HEK293 (cell line): Measurements from ENCODE around the gene NDUFB10.

Source experiments
- AEBP2 ChIP-seq: fragments of 450-650 bp; formaldehyde crosslinking; IDR thresholded peaks from 2 replicates; pipeline ENCODE4 v1.5.1; 2016; ENCODE audit warnings: missing biosample characterization, missing genetic modification characterization, borderline replicate concordance
- BCL11A ChIP-seq: fragments of 450-650 bp; formaldehyde crosslinking; IDR thresholded peaks from 2 replicates; pipeline ENCODE4 v1.5.1; 2016; ENCODE audit warnings: low read depth, missing biosample characterization, missing genetic modification characterization
- CTCF ChIP-seq: fragments of 450-650 bp; formaldehyde crosslinking; IDR thresholded peaks from 2 replicates; pipeline ENCODE4 v1.5.1; 2016; ENCODE audit warnings: missing biosample characterization, missing genetic modification characterization
- GLIS1 ChIP-seq: fragments of 450-650 bp; formaldehyde crosslinking; IDR thresholded peaks from 2 replicates; pipeline ENCODE4 v1.5.1; 2016; ENCODE audit warnings: missing biosample characterization, missing genetic modification characterization
- KLF17 ChIP-seq: fragments of 450-650 bp; formaldehyde crosslinking; IDR thresholded peaks from 2 replicates; pipeline ENCODE4 v1.5.1; 2016; ENCODE audit warnings: missing biosample characterization, missing genetic modification characterization
- KLF7 ChIP-seq: fragments of 450-650 bp; formaldehyde crosslinking; IDR thresholded peaks from 2 replicates; pipeline ENCODE4 v1.5.1; 2016; ENCODE audit warnings: missing biosample characterization, missing genetic modification characterization, borderline replicate concordance
- KLF8 ChIP-seq: fragments of 450-650 bp; formaldehyde crosslinking; IDR thresholded peaks from 2 replicates; pipeline ENCODE4 v1.5.1; 2016; ENCODE audit warnings: missing biosample characterization, missing genetic modification characterization
- OSR2 ChIP-seq: fragments of 450-650 bp; formaldehyde crosslinking; IDR thresholded peaks from 2 replicates; pipeline ENCODE4 v1.5.1; 2016; ENCODE audit warnings: missing biosample characterization, missing genetic modification characterization
- PBX3 ChIP-seq: sonication (generic); formaldehyde crosslinking; IDR thresholded peaks from 2 replicates; pipeline ENCODE4 v1.8.1; 2022; ENCODE audit warnings: mild to moderate bottlenecking, moderate library complexity, missing genetic modification reagents
- REST ChIP-seq: fragments of 450-650 bp; formaldehyde crosslinking; IDR thresholded peaks from 2 replicates; pipeline ENCODE4 v1.5.1; 2016; ENCODE audit warnings: missing biosample characterization, missing genetic modification characterization
- SP7 ChIP-seq: fragments of 450-650 bp; formaldehyde crosslinking; IDR thresholded peaks from 2 replicates; pipeline ENCODE4 v1.5.1; 2016; ENCODE audit warnings: missing biosample characterization, missing genetic modification characterization
- WT1 ChIP-seq: fragments of 450-650 bp; formaldehyde crosslinking; IDR thresholded peaks from 2 replicates; pipeline ENCODE4 v1.5.1; 2016; ENCODE audit warnings: missing biosample characterization, missing genetic modification characterization
- ZBTB26 ChIP-seq: fragments of 450-650 bp; formaldehyde crosslinking; optimal IDR thresholded peaks from 2 replicates; pipeline ENCODE3; 2016; ENCODE audit warnings: missing biosample characterization, mild to moderate bottlenecking, missing genetic modification characterization
- ZFP69B ChIP-seq: fragments of 450-650 bp; formaldehyde crosslinking; IDR thresholded peaks from 2 replicates; pipeline ENCODE4 v1.5.1; 2016; ENCODE audit warnings: missing biosample characterization, missing genetic modification characterization
- ZNF112 ChIP-seq: fragments of 450-650 bp; formaldehyde crosslinking; IDR thresholded peaks from 2 replicates; pipeline ENCODE4 v1.5.0; 2017; ENCODE audit warnings: missing biosample characterization, missing genetic modification characterization
- ZNF157 ChIP-seq: fragments of 450-650 bp; formaldehyde crosslinking; IDR thresholded peaks from 2 replicates; pipeline ENCODE4 v1.5.1; 2016; ENCODE audit warnings: missing biosample characterization, missing genetic modification characterization
- ZNF184 ChIP-seq: fragments of 450-650 bp; IDR thresholded peaks from 2 replicates; pipeline ENCODE4 v1.5.1; 2018; ENCODE audit warnings: missing biosample characterization, mild to moderate bottlenecking, missing genetic modification characterization
- ZNF223 ChIP-seq: fragments of 450-650 bp; formaldehyde crosslinking; IDR thresholded peaks from 2 replicates; pipeline ENCODE4 v1.5.1; 2016; ENCODE audit warnings: missing biosample characterization, missing genetic modification characterization
- ZNF248 ChIP-seq: fragments of 450-650 bp; formaldehyde crosslinking; IDR thresholded peaks from 2 replicates; pipeline ENCODE4 v1.5.1; 2017; ENCODE audit warnings: missing biosample characterization, missing genetic modification characterization
- ZNF266 ChIP-seq: fragments of 450-650 bp; formaldehyde crosslinking; IDR thresholded peaks from 2 replicates; pipeline ENCODE4 v1.5.1; 2016; ENCODE audit warnings: missing biosample characterization, missing genetic modification characterization, low read depth
- ZNF416 ChIP-seq: fragments of 450-650 bp; formaldehyde crosslinking; IDR thresholded peaks from 2 replicates; pipeline ENCODE4 v1.5.1; 2016; ENCODE audit warnings: missing biosample characterization, missing genetic modification characterization
- ZNF426 ChIP-seq: fragments of 450-650 bp; formaldehyde crosslinking; IDR thresholded peaks from 2 replicates; pipeline ENCODE4 v1.5.1; 2017; ENCODE audit warnings: missing biosample characterization, missing genetic modification characterization, mild to moderate bottlenecking, inconsistent platforms, moderate library complexity
- ZNF488 ChIP-seq: fragments of 450-650 bp; formaldehyde crosslinking; IDR thresholded peaks from 2 replicates; pipeline ENCODE4 v1.5.1; 2016; ENCODE audit warnings: missing biosample characterization, missing genetic modification characterization
- ZNF548 ChIP-seq: fragments of 450-650 bp; formaldehyde crosslinking; IDR thresholded peaks from 2 replicates; pipeline ENCODE4 v1.5.1; 2016; ENCODE audit warnings: missing biosample characterization, missing genetic modification characterization
- ZNF621 ChIP-seq: fragments of 450-650 bp; formaldehyde crosslinking; IDR thresholded peaks from 2 replicates; pipeline ENCODE4 v1.5.1; 2017; ENCODE audit warnings: missing biosample characterization, missing genetic modification characterization
- ZNF660 ChIP-seq: fragments of 450-650 bp; IDR thresholded peaks from 2 replicates; pipeline ENCODE4 v1.5.1; 2018; ENCODE audit warnings: missing biosample characterization, mild to moderate bottlenecking, missing genetic modification characterization
- ZNF677 ChIP-seq: fragments of 450-650 bp; IDR thresholded peaks from 2 replicates; pipeline ENCODE4 v1.5.0; 2018; ENCODE audit warnings: missing biosample characterization, mild to moderate bottlenecking, missing genetic modification characterization, moderate library complexity
- ZNF707 ChIP-seq: fragments of 450-650 bp; formaldehyde crosslinking; IDR thresholded peaks from 2 replicates; pipeline ENCODE4 v1.5.1; 2016; ENCODE audit warnings: missing biosample characterization, missing genetic modification characterization
- ZNF843 ChIP-seq: fragments of 450-650 bp; formaldehyde crosslinking; IDR thresholded peaks from 2 replicates; pipeline ENCODE4 v1.5.1; 2016; ENCODE audit warnings: missing biosample characterization, missing genetic modification characterization
- ZSCAN16 ChIP-seq: fragments of 450-650 bp; formaldehyde crosslinking; IDR thresholded peaks from 2 replicates; pipeline ENCODE4 v1.5.1; 2016; ENCODE audit warnings: missing biosample characterization, missing genetic modification characterization

Gene NDUFB10

GRCh38 chr16:1923299-1924034, 35.9 kb upstream of the NDUFB10 start (continued):
- no peak for TF ChIP-seq AEBP2
- no peak for TF ChIP-seq BCL11A (tag by site-specific recombination)
- TF ChIP-seq ZNF488 (tag by site-specific recombination), result no peak
- TF ChIP-seq OSR2 (tag by site-specific recombination), result no peak
- no peak for TF ChIP-seq ZNF416 (tag by site-specific recombination)
- no peak for TF ChIP-seq REST (tag by site-specific recombination)
- peak; percentile 73 for TF ChIP-seq ZNF660 (tag by site-specific recombination)
- no peak for TF ChIP-seq ZNF677 (tag by site-specific recombination)
- TF ChIP-seq ZNF157 (tag by site-specific recombination), result no peak
- TF ChIP-seq PBX3 (CRISPR knock-in tag), result 0 out of 2 replicates have a peak, but pooled peaks have one; percentile 25
- TF ChIP-seq GLIS1, result peak; percentile 89
- peak; percentile 48 for TF ChIP-seq ZFP69B (tag by site-specific recombination)
- TF ChIP-seq WT1 (tag by site-specific recombination), result peak; percentile 43; the same call in 1 of the 2 replicates
- peak; percentile 12 for TF ChIP-seq ZBTB26 (tag by site-specific recombination)
- no peak for TF ChIP-seq ZNF843 (tag by site-specific recombination)
- no peak for TF ChIP-seq ZNF621 (tag by site-specific recombination)
- TF ChIP-seq ZNF426 (tag by site-specific recombination), result no peak
- no peak for TF ChIP-seq ZNF266 (tag by site-specific recombination)
- TF ChIP-seq SP7, result peak; percentile 66
- TF ChIP-seq KLF8 (tag by site-specific recombination), result no peak
- TF ChIP-seq ZNF248 (tag by site-specific recombination), result no peak
- peak; percentile 90 for TF ChIP-seq CTCF
- TF ChIP-seq KLF17 (tag by site-specific recombination), result 0 out of 2 replicates have a peak, but pooled peaks have one; percentile 47
- no peak for TF ChIP-seq ZNF707 (tag by site-specific recombination)
- TF ChIP-seq ZNF223 (tag by site-specific recombination), result no peak
- TF ChIP-seq ZNF548 (tag by site-specific recombination), result no peak
- no peak for TF ChIP-seq ZNF112 (tag by site-specific recombination)
- TF ChIP-seq KLF7, result peak; percentile 80; the same call in 1 of the 2 replicates
- no peak for TF ChIP-seq ZSCAN16 (tag by site-specific recombination)
- no peak for TF ChIP-seq ZNF184
